K562 (cell line): ENCODE measurements around the gene LNPEP. TPM values are rescaled to one million over a fixed set of nuclear protein-coding genes. Genes with fewer than 3 reads are reported as not detected.

Source experiments
- ATAC-seq: fragments of 200-7000 bp; cut with Tn5 transposase; 3 replicates; pipeline ENCODE4 v1.9.1; 2020; ENCODE audit warnings: moderate library complexity
- BruUV-seq: library from RNA; stranded (reverse); fragments of 400-500 nt; replicated peaks from 2 replicates; lab custom pipeline; 2021; lab: Mats Ljungman, UMichigan
- CTCF ChIA-PET: fragments of 300-600 bp; formaldehyde crosslinking; extraction: SDS; loops from one replicate; lab custom pipeline; 2021; ENCODE audit warnings: low intra/inter-chr PET ratio; lab: Yijun Ruan, JAX
- POLR2A ChIA-PET: fragments of 300-600, 350-650 bp; sonication (Branson Sonifier 250); formaldehyde crosslinking; extraction: SDS; loops from one replicate; lab custom pipeline; 2021; ENCODE audit warnings: antibody characterized with exemption, inconsistent platforms; lab: Yijun Ruan, JAX
- DNase-seq, 4 experiments: peaks; one replicate each; pipeline versions ENCODE4 v3.0.0 to v3.0.0-alpha.2; 2011 to 2018; ENCODE audit warnings: low spot score in 3 of 4, mixed read lengths in 3 of 4; ENCODE audit errors: extremely low read depth in 1 of 4
- FAIRE-seq: peaks from 2 replicates; lab custom pipeline; 2011; peaks lifted over from hg19 to GRCh38; lab: Jason Lieb, UNC
- H2AFZ ChIP-seq: 2 replicates; pipeline ENCODE4 v1.6.0; 2011; ENCODE audit warnings: low read depth, low read length, control low read depth, inconsistent platforms
- H3K27ac ChIP-seq: fragments of 200-600 bp; 3 replicates; pipeline ENCODE4 v1.8.0; 2011; ENCODE audit warnings: low read depth, mild to moderate bottlenecking, control low read depth, inconsistent platforms, low read length, moderate library complexity, mixed read lengths; ENCODE audit errors: extremely low read depth
- H3K27me3 ChIP-seq, 2 experiments: fragments of 300-600 bp in 1 of 2; 2 replicates in 1 of 2; 3 replicates in 1 of 2; pipeline versions ENCODE4 v1.6.0 to v1.8.0; 2011; ENCODE audit warnings: inconsistent platforms in 2 of 2, low read length in 2 of 2, mild to moderate bottlenecking in 1 of 2, mixed read lengths in 1 of 2, moderate library complexity in 1 of 2; ENCODE audit not compliant: control insufficient read depth in 2 of 2, insufficient read depth in 2 of 2
- H3K36me3 ChIP-seq: fragments of 300-600 bp; 3 replicates; pipeline ENCODE4 v1.8.0; 2011; ENCODE audit warnings: mild to moderate bottlenecking, low read length, inconsistent platforms; ENCODE audit not compliant: control insufficient read depth, insufficient read depth
- H3K4me1 ChIP-seq, 2 experiments: fragments of 200-600 bp in 1 of 2; replicated peaks in 1 of 2; 2 replicates in 1 of 2; 3 replicates in 1 of 2; pipeline versions ENCODE4 v1.5.1 to v1.8.0; 2011; ENCODE audit warnings: inconsistent platforms in 2 of 2, low read length in 2 of 2, mild to moderate bottlenecking in 1 of 2, mixed read lengths in 1 of 2, moderate library complexity in 1 of 2; ENCODE audit not compliant: control insufficient read depth in 2 of 2, insufficient read depth in 2 of 2
- H3K4me2 ChIP-seq: 2 replicates; pipeline ENCODE4 v1.6.1; 2011; ENCODE audit warnings: low read length, control low read depth, inconsistent platforms, mixed read lengths; ENCODE audit not compliant: insufficient read depth
- H3K4me3 ChIP-seq: fragments of 200-600 bp; sonication (generic), shearing (Covaris generic); 2 replicates; pipeline ENCODE4 v1.5.1; 2016; ENCODE audit warnings: control low read depth, inconsistent platforms
- H3K79me2 ChIP-seq: fragments of 200-600 bp; 3 replicates; pipeline ENCODE4 v1.8.0; 2011; ENCODE audit warnings: low read length, inconsistent platforms; ENCODE audit not compliant: control insufficient read depth, insufficient read depth
- H3K9ac ChIP-seq, 2 experiments: 2 replicates each; pipeline versions ENCODE4 v1.6.0 to v1.6.1; 2011; ENCODE audit warnings: low read depth in 2 of 2, low read length in 2 of 2, control low read depth in 1 of 2, inconsistent platforms in 1 of 2, mild to moderate bottlenecking in 1 of 2, mixed read lengths in 1 of 2; ENCODE audit not compliant: insufficient read depth in 1 of 2
- H3K9me1 ChIP-seq: one replicate; pipeline ENCODE4 v1.6.0; 2011; ENCODE audit warnings: inconsistent platforms, mild to moderate bottlenecking, low read length, moderate library complexity; ENCODE audit not compliant: control insufficient read depth, insufficient read depth
- H3K9me3 ChIP-seq: replicated peaks from 2 replicates; pipeline ENCODE4 v1.5.1; 2011; ENCODE audit warnings: low read depth, low read length, inconsistent platforms; ENCODE audit not compliant: control insufficient read depth, insufficient read depth
- H4K20me1 ChIP-seq: replicated peaks from 2 replicates; pipeline ENCODE4 v1.6.1; 2011; ENCODE audit warnings: low read length, inconsistent platforms, mixed read lengths; ENCODE audit not compliant: control insufficient read depth, insufficient read depth
- C11orf30 ChIP-seq: fragments of 450-650 bp; IDR thresholded peaks from 2 replicates; pipeline ENCODE4 v1.6.1; 2016; ENCODE audit warnings: low read depth, mild to moderate bottlenecking
- CHCHD3 ChIP-seq: fragments of 250-450 bp; sonication (Bioruptor Pico); IDR thresholded peaks from 2 replicates; pipeline ENCODE4 v2.1.2; 2022; ENCODE audit warnings: mild to moderate bottlenecking
- CREBBP ChIP-seq: IDR thresholded peaks from one replicate; pipeline ENCODE4 v1.6.1; 2012; ENCODE audit warnings: low read depth, mild to moderate bottlenecking, control low read depth, inconsistent platforms, low read length
- GATAD2B ChIP-seq: fragments of 450-650 bp; IDR thresholded peaks from 2 replicates; pipeline ENCODE4 v1.6.1; 2017; ENCODE audit warnings: mild to moderate bottlenecking, borderline replicate concordance
- HBP1 ChIP-seq: fragments of 450-650 bp; formaldehyde crosslinking; IDR thresholded peaks from 2 replicates; pipeline ENCODE4 v1.4.0; 2022; ENCODE audit warnings: missing genetic modification characterization
- KLF10 ChIP-seq: fragments of 250-450 bp; sonication (Bioruptor Pico); IDR thresholded peaks from 2 replicates; pipeline ENCODE4 v1.6.1; 2021; ENCODE audit warnings: matching md5 sums
- MAFF ChIP-seq: IDR thresholded peaks from 2 replicates; pipeline ENCODE4 v1.6.1; 2012; ENCODE audit warnings: low read length, improper control_type of control experiment
- MAFG ChIP-seq: fragments of 450-650 bp; conservative IDR thresholded peaks from 2 replicates; pipeline ENCODE4 v1.6.1; 2016; ENCODE audit warnings: missing genetic modification characterization, missing compliant biosample characterization
- NKRF ChIP-seq: fragments of 450-650 bp; IDR thresholded peaks from 2 replicates; pipeline ENCODE4 v1.6.1; 2016; ENCODE audit warnings: borderline replicate concordance
- NR4A1 ChIP-seq, 2 experiments: fragments of 250-450 bp in 1 of 2; fragments of 450-650 bp in 1 of 2; sonication (Bioruptor Pico) in 1 of 2; IDR thresholded peaks; 2 replicates each; pipeline versions ENCODE4 v1.4.0 to v1.6.1; 2016 to 2020; ENCODE audit warnings: mild to moderate bottlenecking in 2 of 2, missing compliant biosample characterization in 1 of 2, missing genetic modification characterization in 1 of 2, moderate library complexity in 1 of 2
- PKNOX1 ChIP-seq: fragments of 450-650 bp; IDR thresholded peaks from 2 replicates; pipeline ENCODE4 v1.6.1; 2016
- RAD51 ChIP-seq: fragments of 450-650 bp; IDR thresholded peaks from 2 replicates; pipeline ENCODE4 v1.7.1; 2016; ENCODE audit warnings: low read depth, mild to moderate bottlenecking, borderline replicate concordance
- RBM14 ChIP-seq: fragments of 200-400 bp; formaldehyde crosslinking; IDR thresholded peaks from 2 replicates; pipeline ENCODE4 v1.6.1; 2018; ENCODE audit warnings: low read depth, mild to moderate bottlenecking, low read length, moderate library complexity, borderline replicate concordance; ENCODE audit not compliant: insufficient read depth
- SP2 ChIP-seq: IDR thresholded peaks from 2 replicates; pipeline ENCODE4 v1.6.1; 2011; ENCODE audit warnings: mild to moderate bottlenecking, low read depth, low read length, moderate library complexity; ENCODE audit not compliant: poor library complexity, severe bottlenecking; ENCODE audit errors: extremely low read depth
- TCF7L2 ChIP-seq: fragments of 150-350 bp; IDR thresholded peaks from 2 replicates; pipeline ENCODE4 v1.6.1; 2016; ENCODE audit warnings: low read depth, mild to moderate bottlenecking, low read length, moderate library complexity
- ZBTB43 ChIP-seq: sonication (generic); formaldehyde crosslinking; IDR thresholded peaks from 2 replicates; pipeline ENCODE4 v1.8.0; 2023; ENCODE audit warnings: mild to moderate bottlenecking, missing genetic modification reagents
- ZNF316 ChIP-seq: fragments of 450-650 bp; IDR thresholded peaks from 2 replicates; pipeline ENCODE4 v1.6.1; 2016
- WGBS: fragments of 100-300 bp; shearing (Covaris generic); methylation state at CpG from one replicate; pipeline ENCODE4 v1.1.6; 2016; ENCODE audit warnings: low coverage, mixed read lengths; ENCODE audit not compliant: insufficient coverage; ENCODE audit errors: missing lambda C conversion rate; 5-methylcytosine and 5-hydroxymethylcytosine counted together
- in situ Hi-C: fragments of 300-500 bp; cut with MboI; formaldehyde crosslinking; loops from 4 replicates; pipeline ENCODE4 v1.15.0; 2018; ENCODE audit warnings: inconsistent platforms, mixed read lengths
- intact Hi-C: fragments of 100-400 bp; cut with micrococcal nuclease; formaldehyde crosslinking; loops from 2 replicates; pipeline ENCODE4 v1.14.2; 2022
- polyA plus RNA-seq, 8 experiments: library from polyadenylated mRNA; depleted of rRNA in 4 of 8; stranded (reverse) in 5 of 8; unstranded in 3 of 8; fragments of >200 nt; fragmentation: Nextera tagmentation in 2 of 8; fragmentation: Illumina TruSeq in 1 of 8; extraction: Ambion mirVana in 2 of 8; extraction: Trizol in 1 of 8; gene quantifications; 2 replicates each; pipeline versions ENCODE4 v1.2.1 to v1.2.3, GENCODE V29; 2011 to 2014; ENCODE audit warnings: inconsistent platforms in 1 of 8, missing spikeins in 1 of 8
- total RNA-seq, 7 experiments: library from RNA; depleted of rRNA in 6 of 7; stranded (reverse); fragments of >200 nt in 6 of 7; fragmentation: Illumina TruSeq in 2 of 7; extraction: Trizol in 2 of 7; gene quantifications; 2 replicates each; pipeline versions ENCODE4 v1.2.1 to v1.2.3, GENCODE V29; 2011 to 2021; ENCODE audit warnings: low replicate concordance in 1 of 7

LNPEP gene
- total and polyA plus RNA-seq, 9 of the 15 experiments (the other 6 are each of a cell fraction or from before 2014, with no cell fraction given) = 2.6 to 27.9 (median 11.2) TPM

GRCh38 chr5:96958977-96959376, 23.1 kb downstream of the LNPEP start (continued):
- TF ChIP-seq PKNOX1 = no peak
- TF ChIP-seq NR4A1 (CRISPR knock-in tag; IDR thresholded peaks at IDR 0.05) = no peak
- no peak for TF ChIP-seq NR4A1 (tag; IDR thresholded peaks at IDR 0.05)
- TF ChIP-seq TCF7L2 = no peak
- TF ChIP-seq RAD51 = no peak
- TF ChIP-seq GATAD2B = no peak
- no peak for TF ChIP-seq NKRF

GRCh38 chr5:96961053-96961452, 25.2 kb downstream of the LNPEP start:
- no peaks in the 10 kb centered on the region for H3K9me1 ChIP-seq
- no peak overlapping the region for H3K4me2 ChIP-seq
- ChIA-PET POLR2A (interaction anchor here (0.7 kb wide), 1 partner anchor 17 kb away, joined by 3 read pairs; no protein-coding TSS in a partner anchor), CTCF (interaction anchor here (0.6 kb wide), 1 partner anchor 25 kb away, joined by 3 read pairs; no protein-coding TSS in a partner anchor)
- peaks cover 0 to 14% of the 10 kb centered on the region in 2 experiments; a peak in 2 of 5 replicates for H3K4me1 ChIP-seq
- H3K9me3 ChIP-seq = no peaks in the 10 kb centered on the region
- DNase-seq = no peak
- H3K79me2 ChIP-seq = peaks cover 37% of the 10 kb centered on the region; the same call in 2 of the 3 replicates
- H4K20me1 ChIP-seq = no peaks in the 10 kb centered on the region
- ATAC-seq = no peak
- H3K36me3 ChIP-seq = no peaks in the 10 kb centered on the region
- 94% methylated on average over 1 of the region's 1 CpG for WGBS
- intact Hi-C loops = no loop called here
- in situ Hi-C loops = no loop called here
- no peak overlapping the region for H3K4me3 ChIP-seq
- no peak overlapping the region for H3K27ac ChIP-seq
- H2AFZ ChIP-seq = no peak overlapping the region
- no peaks in the 10 kb centered on the region for H3K27me3 ChIP-seq
- no peak overlapping the region for H3K9ac ChIP-seq
- BruUV-seq = no TSS peak
- FAIRE-seq = peak; percentile 51
- TF ChIP-seq ZBTB43 (CRISPR knock-in tag) = no peak
- peak; percentile 39; the same call in 1 of the 2 replicates for TF ChIP-seq MAFF
- TF ChIP-seq RBM14 = no peak
- no peak for TF ChIP-seq SP2
- TF ChIP-seq C11orf30 = peak; percentile 69
- TF ChIP-seq KLF10 (CRISPR knock-in tag) = no peak
- no peak for TF ChIP-seq HBP1 (CRISPR knock-in tag)
- TF ChIP-seq ZNF316 = peak; percentile 88
- no peak for TF ChIP-seq CHCHD3 (CRISPR knock-in tag)
- no peak for TF ChIP-seq CREBBP
- peak; percentile 37; the same call in 1 of the 2 replicates for TF ChIP-seq MAFG (tag)
